ENCODE data around the gene PRCD. TPM values are rescaled to one million over a fixed set of nuclear protein-coding genes. Genes with fewer than 3 reads are reported as not detected.

PRCD gene
- total RNA-seq, 4 donors from 2014 or later = 1.2 to 5.1 (median 3.8) TPM

GRCh38 chr17:76497699-76497978, 42.2 kb upstream of the PRCD start:
- Histone ChIP-seq H3K4me3 (peak overlapping the region; percentile 4 to 68 (median 10)), H3K4me1 (peaks cover 55 to 68% (median 65%) of the 10 kb centered on the region in 4 donors), H3K27ac (replicated peaks in 1 of 4) (peak overlapping the region; percentile 55 to 85 (median 80)), H3K36me3 (peaks cover 0 to 4% (median 0%) of the 10 kb centered on the region in 4 donors), H3K27me3 (no peaks in the 10 kb centered on the region), H3K9me3 (no peaks in the 10 kb centered on the region)
- intact Hi-C loops (cut with DNase I) = no loop called here
- no peak for DNase-seq (ENCODE audit: extremely low spot score)
- no peak for TF ChIP-seq EP300 (IDR thresholded peaks at IDR 0.05)
- TF ChIP-seq POLR2A (IDR thresholded peaks at IDR 0.05; ENCODE audit: low read depth) = no peak
- no peak for TF ChIP-seq POLR2AphosphoS5 (IDR thresholded peaks at IDR 0.05)
- no peak for TF ChIP-seq CTCF (IDR thresholded peaks at IDR 0.05)
- 64% methylated on average over 1 of the region's 2 CpGs for WGBS

GRCh38 chr17:76497979-76498875, 41.6 kb upstream of the PRCD start:
- peaks cover 0 to 4% (median 0%) of the 10 kb centered on the region in 4 donors for H3K36me3 ChIP-seq
- intact Hi-C loops (cut with DNase I) = no loop called here
- peaks cover 49 to 62% (median 59%) of the 10 kb centered on the region in 4 donors for H3K4me1 ChIP-seq
- DNase-seq (ENCODE audit: extremely low spot score) = no peak
- WGBS = 31% methylated on average over 10 of the region's 31 CpGs
- peak overlapping the region; percentile 4 to 68 (median 10) for H3K4me3 ChIP-seq
- no peaks in the 10 kb centered on the region for H3K27me3 ChIP-seq
- TF ChIP-seq CTCF (IDR thresholded peaks at IDR 0.05) (no peak), EP300 (IDR thresholded peaks at IDR 0.05) (no peak), POLR2A (IDR thresholded peaks at IDR 0.05; ENCODE audit: low read depth) (no peak), POLR2AphosphoS5 (IDR thresholded peaks at IDR 0.05) (peak in 1 of 2 donors; percentile 60)
- H3K9me3 ChIP-seq = no peaks in the 10 kb centered on the region
- peak overlapping the region; percentile 55 to 85 (median 80) for H3K27ac ChIP-seq (replicated peaks in 1 of 4)

DNA sequence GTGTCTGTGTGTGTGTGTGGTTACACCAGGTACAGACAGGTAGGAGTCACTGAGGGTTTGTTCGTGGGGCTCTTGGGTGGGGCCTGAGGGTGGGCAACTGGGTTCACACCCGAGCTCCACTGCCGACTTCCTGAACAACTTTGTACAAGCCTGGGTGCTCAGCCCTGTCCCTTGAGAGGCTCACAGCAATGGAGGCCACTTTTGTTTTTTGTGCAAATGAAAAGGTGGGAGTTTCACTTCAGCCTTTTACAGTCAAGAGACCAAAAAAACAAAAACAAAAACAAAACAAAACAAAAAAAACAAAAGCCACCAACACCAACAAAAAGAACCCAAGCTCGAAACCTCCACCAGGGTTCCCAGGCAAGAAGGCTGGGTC, 41.0 kb upstream of the PRCD start:
- intact Hi-C loops (cut with DNase I) = no loop called here
- peaks cover 43 to 56% (median 52%) of the 10 kb centered on the region in 4 donors for H3K4me1 ChIP-seq
- H3K27ac ChIP-seq (replicated peaks in 1 of 4) = peak overlapping the region; percentile 77 to 85 (median 82)
- peak overlapping the region in 1 of 4 donors; percentile 68 for H3K4me3 ChIP-seq
- H3K36me3 ChIP-seq = peaks cover 0 to 4% (median 0%) of the 10 kb centered on the region in 4 donors
- H3K9me3 ChIP-seq = no peaks in the 10 kb centered on the region
- no peak for TF ChIP-seq POLR2A (IDR thresholded peaks at IDR 0.05; ENCODE audit: low read depth)
- no peak for TF ChIP-seq EP300 (IDR thresholded peaks at IDR 0.05)
- no peak for TF ChIP-seq CTCF (IDR thresholded peaks at IDR 0.05)
- TF ChIP-seq POLR2AphosphoS5 (IDR thresholded peaks at IDR 0.05) = no peak
- 81% methylated on average over 4 of the region's 4 CpGs for WGBS
- no peaks in the 10 kb centered on the region for H3K27me3 ChIP-seq
- no peak for DNase-seq (ENCODE audit: extremely low spot score)

DNA sequence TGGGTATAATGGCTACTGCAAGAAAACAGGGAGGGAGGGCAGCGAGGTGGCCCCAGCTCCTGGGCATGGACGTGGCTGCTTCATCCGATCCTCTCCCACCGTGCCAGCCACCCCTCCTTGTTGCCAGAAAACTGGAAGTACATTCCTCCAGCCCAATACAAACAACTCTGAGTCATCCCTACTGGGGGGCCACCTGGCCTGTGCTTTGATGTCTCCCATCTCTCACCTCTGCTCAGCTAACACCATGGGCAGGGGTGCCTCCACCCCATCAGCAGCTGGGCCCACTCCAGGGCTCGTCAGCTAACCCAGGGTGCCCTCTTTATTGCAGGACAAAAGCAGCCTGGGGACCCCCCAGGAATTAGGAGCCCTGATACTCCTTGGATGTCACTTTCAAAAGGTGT, 40.6 kb upstream of the PRCD start:
- peaks cover 0 to 4% (median 0%) of the 10 kb centered on the region in 4 donors for H3K36me3 ChIP-seq
- 77% methylated on average over 5 of the region's 5 CpGs for WGBS
- H3K27me3 ChIP-seq = no peaks in the 10 kb centered on the region
- intact Hi-C loops (cut with DNase I) = no loop called here
- TF ChIP-seq POLR2AphosphoS5 (IDR thresholded peaks at IDR 0.05) (no peak), EP300 (IDR thresholded peaks at IDR 0.05) (no peak), CTCF (IDR thresholded peaks at IDR 0.05) (no peak), POLR2A (IDR thresholded peaks at IDR 0.05; ENCODE audit: low read depth) (no peak)
- H3K4me1 ChIP-seq = peaks cover 39 to 52% (median 49%) of the 10 kb centered on the region in 4 donors
- peak overlapping the region; percentile 77 to 85 (median 82) for H3K27ac ChIP-seq (replicated peaks in 1 of 4)
- H3K9me3 ChIP-seq = no peaks in the 10 kb centered on the region
- DNase-seq (ENCODE audit: extremely low spot score) = no peak
- peak overlapping the region; percentile 65 to 88 (median 68) for H3K4me3 ChIP-seq

All from esophagus muscularis mucosa (tissue), 4 donors.